HUDEP-2 (cell line): ENCODE results near the gene SLC1A7.

ENCODE experiments used
- DNase-seq, 76 experiments: peaks; one replicate each; lab custom pipeline; 2025; ENCODE audit not compliant: unreplicated experiment in 76 of 76; lab: John Stamatoyannopoulos, UW

The SLC1A7 gene

GRCh38 chr1:53162621-53163020 is 20.2 kb upstream of the SLC1A7 start:
- DNase-seq = no peak

- DNase-seq = no peak
Observed at GRCh38 chr1:53160924-53161378, 18.5 kb upstream of the SLC1A7 start.

GRCh38 chr1:53158900-53159299 is 16.5 kb upstream of the SLC1A7 start:
- DNase-seq = no peak

- DNase-seq = no peak
Observed at GRCh38 chr1:53156783-53157182, 14.3 kb upstream of the SLC1A7 start.

GRCh38 chr1:53155945-53156344 is 13.5 kb upstream of the SLC1A7 start:
- DNase-seq = no peak

- DNase-seq = no peak
Observed at GRCh38 chr1:53155534-53155933, 13.1 kb upstream of the SLC1A7 start.

- no peak for DNase-seq
Observed at GRCh38 chr1:53154859-53155438, 12.5 kb upstream of the SLC1A7 start.

GRCh38 chr1:53153752-53154151 is 11.3 kb upstream of the SLC1A7 start:
- DNase-seq = no peak

- DNase-seq = no peak
Observed at GRCh38 chr1:53148123-53148522, 5.7 kb upstream of the SLC1A7 start.

GRCh38 chr1:53147174-53147573 is 4.7 kb upstream of the SLC1A7 start:
- DNase-seq = no peak

GRCh38 chr1:53145942-53146708 is 3.7 kb upstream of the SLC1A7 start:
- no peak for DNase-seq

- no peak for DNase-seq
Observed at GRCh38 chr1:53145619-53145941, 3.1 kb upstream of the SLC1A7 start.

GRCh38 chr1:53145051-53145600 is 2.7 kb upstream of the SLC1A7 start:
- no peak for DNase-seq

GRCh38 chr1:53144201-53144600 is 1.8 kb upstream of the SLC1A7 start:
- DNase-seq = no peak

- DNase-seq = no peak
Observed at GRCh38 chr1:53143527-53143926, 1.1 kb upstream of the SLC1A7 start.

- no peak for DNase-seq
Observed at GRCh38 chr1:53141487-53142055, 867 bp downstream of the SLC1A7 start.

- no peak for DNase-seq
Observed at GRCh38 chr1:53140451-53140850, 2.0 kb downstream of the SLC1A7 start.

GRCh38 chr1:53139951-53140361 is 2.5 kb downstream of the SLC1A7 start:
- no peak for DNase-seq

- no peak for DNase-seq
Observed at GRCh38 chr1:53138991-53139884, 3.2 kb downstream of the SLC1A7 start.

GRCh38 chr1:53137729-53138128 is 4.7 kb downstream of the SLC1A7 start:
- DNase-seq = peak in 4 of 76 experiments; percentile 2 to 20 (median 12)

- peak in 31 of 76 experiments; percentile 8 to 75 (median 32) for DNase-seq
Observed at GRCh38 chr1:53135735-53136114, 6.7 kb downstream of the SLC1A7 start.
